GM12878 (cell line): ENCODE results near the gene FBXO17.
"Not testable (repeated sequence)": the region's sequence is repeated elsewhere in the genome, so short reads cannot be mapped to it uniquely, and the experiment has no call there.

Experiments
- ATF3 ChIP-seq: IDR thresholded peaks from 2 replicates; pipeline ENCODE4 v1.6.1; 2011; ENCODE audit warnings: low read depth, mild to moderate bottlenecking, low read length, moderate library complexity, borderline replicate concordance; ENCODE audit errors: extremely low read depth
- EP300 ChIP-seq, 2 experiments: fragments of 150-350 bp in 1 of 2; IDR thresholded peaks; 2 replicates each; pipeline ENCODE4 v1.6.1; 2011 to 2012; ENCODE audit warnings: low read depth in 2 of 2, low read length in 2 of 2, borderline replicate concordance in 1 of 2, improper control_type of control experiment in 1 of 2, inconsistent platforms in 1 of 2; ENCODE audit not compliant: control insufficient read depth in 1 of 2
- FOXK2 ChIP-seq: fragments of 450-650 bp; IDR thresholded peaks from 2 replicates; pipeline ENCODE4 v1.6.1; 2017; ENCODE audit warnings: mild to moderate bottlenecking, moderate library complexity
- GATAD2B ChIP-seq: fragments of 450-650 bp; conservative IDR thresholded peaks from 2 replicates; pipeline ENCODE4 v1.6.1; 2017; ENCODE audit warnings: low read depth, mild to moderate bottlenecking, moderate library complexity
- SUZ12 ChIP-seq: fragments of 200-600 bp; sonication (generic); IDR thresholded peaks from one replicate; pipeline ENCODE4 v1.6.1; 2018; ENCODE audit warnings: antibody characterized with exemption, mild to moderate bottlenecking; ENCODE audit not compliant: unreplicated experiment

DNA sequence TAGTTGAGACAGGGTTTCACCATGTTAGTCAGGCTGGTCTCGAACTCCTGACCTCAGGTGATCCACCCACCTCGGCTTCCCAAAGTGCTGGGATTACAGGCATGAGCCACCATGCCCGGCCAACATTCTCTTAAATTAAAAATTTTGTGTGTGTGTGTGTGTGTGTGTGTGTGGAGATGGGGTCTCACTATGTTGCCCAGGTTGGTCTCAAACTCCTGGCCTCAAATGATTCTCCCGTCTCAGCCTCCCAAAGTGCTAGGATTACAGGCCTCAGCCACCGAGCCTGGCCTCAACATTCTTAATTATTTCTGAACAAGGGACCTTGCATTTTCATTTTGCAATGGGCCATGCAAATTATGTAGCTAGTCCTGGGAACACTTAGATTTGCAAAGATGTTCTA is 9.4 kb downstream of the FBXO17 start:
- TF ChIP-seq ATF3; EP300 (IDR thresholded peaks at IDR 0.05; ENCODE audit: borderline replicate concordance in 1 of 2, control insufficient read depth in 1 of 2, low read depth in 2 of 2, low read length in 2 of 2); SUZ12; GATAD2B; FOXK2: not testable (repeated sequence)
